Endometrium (tissue), 2 donors: Measurements from ENCODE around the gene DOCK7.
"Not testable (repeated sequence)": the region's sequence is repeated elsewhere in the genome, so short reads cannot be mapped to it uniquely, and the experiment has no call there.

Experiments used
- FAIRE-seq: peaks from 2 replicates; lab custom pipeline; 2012; peaks lifted over from hg19 to GRCh38; lab: Jason Lieb, UNC
- donor health status: control.
- donor health status: control.

Gene DOCK7, protein sequence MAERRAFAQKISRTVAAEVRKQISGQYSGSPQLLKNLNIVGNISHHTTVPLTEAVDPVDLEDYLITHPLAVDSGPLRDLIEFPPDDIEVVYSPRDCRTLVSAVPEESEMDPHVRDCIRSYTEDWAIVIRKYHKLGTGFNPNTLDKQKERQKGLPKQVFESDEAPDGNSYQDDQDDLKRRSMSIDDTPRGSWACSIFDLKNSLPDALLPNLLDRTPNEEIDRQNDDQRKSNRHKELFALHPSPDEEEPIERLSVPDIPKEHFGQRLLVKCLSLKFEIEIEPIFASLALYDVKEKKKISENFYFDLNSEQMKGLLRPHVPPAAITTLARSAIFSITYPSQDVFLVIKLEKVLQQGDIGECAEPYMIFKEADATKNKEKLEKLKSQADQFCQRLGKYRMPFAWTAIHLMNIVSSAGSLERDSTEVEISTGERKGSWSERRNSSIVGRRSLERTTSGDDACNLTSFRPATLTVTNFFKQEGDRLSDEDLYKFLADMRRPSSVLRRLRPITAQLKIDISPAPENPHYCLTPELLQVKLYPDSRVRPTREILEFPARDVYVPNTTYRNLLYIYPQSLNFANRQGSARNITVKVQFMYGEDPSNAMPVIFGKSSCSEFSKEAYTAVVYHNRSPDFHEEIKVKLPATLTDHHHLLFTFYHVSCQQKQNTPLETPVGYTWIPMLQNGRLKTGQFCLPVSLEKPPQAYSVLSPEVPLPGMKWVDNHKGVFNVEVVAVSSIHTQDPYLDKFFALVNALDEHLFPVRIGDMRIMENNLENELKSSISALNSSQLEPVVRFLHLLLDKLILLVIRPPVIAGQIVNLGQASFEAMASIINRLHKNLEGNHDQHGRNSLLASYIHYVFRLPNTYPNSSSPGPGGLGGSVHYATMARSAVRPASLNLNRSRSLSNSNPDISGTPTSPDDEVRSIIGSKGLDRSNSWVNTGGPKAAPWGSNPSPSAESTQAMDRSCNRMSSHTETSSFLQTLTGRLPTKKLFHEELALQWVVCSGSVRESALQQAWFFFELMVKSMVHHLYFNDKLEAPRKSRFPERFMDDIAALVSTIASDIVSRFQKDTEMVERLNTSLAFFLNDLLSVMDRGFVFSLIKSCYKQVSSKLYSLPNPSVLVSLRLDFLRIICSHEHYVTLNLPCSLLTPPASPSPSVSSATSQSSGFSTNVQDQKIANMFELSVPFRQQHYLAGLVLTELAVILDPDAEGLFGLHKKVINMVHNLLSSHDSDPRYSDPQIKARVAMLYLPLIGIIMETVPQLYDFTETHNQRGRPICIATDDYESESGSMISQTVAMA (N-terminal part only)

GRCh38 chr1:62687903-62688686 is at the start of gene DOCK7:
Gene DOCK7 (minus strand): TSS chr1:62688386. CDS start chr1:62688264, 122 bp downstream.
- no peak for FAIRE-seq

DNA sequence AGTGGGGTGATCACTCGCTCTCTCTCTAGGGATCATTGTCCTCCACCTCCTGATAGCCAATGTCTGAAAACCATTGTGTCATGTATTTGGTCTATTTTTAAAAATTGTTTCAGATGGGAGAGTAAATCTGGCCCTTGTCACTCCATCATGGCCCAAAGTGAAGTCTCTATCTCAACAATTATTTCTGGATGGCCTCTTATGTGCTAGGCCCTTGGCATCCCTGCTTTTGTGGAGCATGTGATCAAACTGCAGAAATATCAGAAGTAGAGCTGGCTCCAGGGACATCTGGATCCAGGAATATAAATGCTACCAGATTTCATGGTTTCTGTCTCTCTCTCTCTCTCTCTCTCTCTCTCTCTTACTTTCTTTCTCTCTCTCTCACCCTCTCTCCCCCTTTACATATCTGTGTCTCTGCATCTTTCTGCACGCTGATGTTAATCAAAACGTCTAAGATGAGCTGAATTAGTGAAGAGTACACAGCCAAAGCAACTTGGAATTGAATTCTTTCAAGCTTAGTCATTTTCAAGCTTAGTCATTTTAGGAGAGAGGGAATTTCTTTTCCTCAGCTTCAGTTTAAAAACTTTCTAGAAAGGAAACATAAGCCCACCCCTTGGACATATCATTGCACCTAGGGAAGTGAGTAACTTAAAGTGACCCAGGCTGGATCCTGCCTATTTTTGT is 47.4 kb upstream of the DOCK7 start:
- FAIRE-seq, result no peak

GRCh38 chr1:62732331-62732730 is 44.1 kb upstream of the DOCK7 start:
- no peak for FAIRE-seq

DNA sequence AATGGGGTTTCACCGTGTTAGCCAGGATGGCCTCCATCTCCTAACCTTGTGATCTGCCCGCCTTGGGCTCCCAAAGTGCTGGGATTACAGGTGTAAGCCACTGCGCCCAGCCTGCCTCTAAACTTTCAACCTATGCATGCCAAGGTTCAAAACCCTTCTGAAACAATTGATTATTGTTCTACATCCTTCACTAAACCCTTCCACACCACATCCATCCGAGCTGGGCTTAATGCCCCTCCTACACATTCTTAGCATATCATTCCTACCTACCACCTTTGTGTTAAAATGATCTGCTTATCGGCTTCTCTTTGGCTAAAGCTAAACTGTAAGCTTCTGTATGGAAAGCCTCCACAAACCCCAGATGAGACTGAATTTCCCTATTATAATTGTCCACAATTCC is 40.8 kb upstream of the DOCK7 start:
- FAIRE-seq, result no peak

- FAIRE-seq, result no peak
These were observed 39.6 kb upstream of the DOCK7 start for GRCh38 chr1:62727656-62728407.

GRCh38 chr1:62726011-62726442 is 37.8 kb upstream of the DOCK7 start:
- no peak for FAIRE-seq

- FAIRE-seq, result peak; percentile 74
These were observed 37.1 kb upstream of the DOCK7 start for GRCh38 chr1:62725255-62725654.

DNA sequence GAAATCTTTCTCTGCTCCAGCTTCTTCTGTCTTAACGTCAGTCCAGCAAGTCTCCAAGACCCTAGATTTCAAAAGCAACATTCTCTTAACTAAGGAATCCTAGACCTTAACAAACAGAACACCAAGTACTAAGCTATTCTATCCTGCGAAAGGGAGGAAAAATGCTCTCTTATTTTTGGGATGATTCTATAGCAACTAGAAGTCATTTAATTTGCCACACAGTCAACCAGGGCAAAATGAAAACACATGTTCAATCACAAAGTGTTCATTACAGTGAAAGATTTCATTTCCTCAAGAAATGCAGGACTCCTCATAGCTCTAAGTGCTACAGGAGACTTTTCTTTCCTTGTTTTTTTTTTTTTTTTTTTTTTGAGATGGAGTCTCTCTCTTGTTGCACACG is 36.2 kb upstream of the DOCK7 start:
- FAIRE-seq, result no peak

DNA sequence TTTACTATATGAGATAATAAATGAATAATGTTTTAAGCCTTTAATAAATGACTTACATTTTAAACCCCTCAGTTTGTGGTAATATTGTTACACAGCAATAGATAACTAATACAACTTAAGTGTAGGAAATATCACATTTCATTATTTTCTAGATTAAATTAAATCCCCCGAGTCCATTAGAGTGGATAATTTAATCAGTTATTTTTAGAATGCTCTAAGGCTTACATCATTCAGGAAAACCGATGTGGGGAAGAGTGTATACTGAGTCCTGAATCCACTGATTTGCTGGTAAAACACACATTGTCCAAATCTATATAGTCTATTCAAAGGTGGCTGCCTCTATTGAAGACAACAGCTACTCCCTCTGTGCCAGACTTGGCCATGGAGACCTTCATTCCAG is 35.7 kb upstream of the DOCK7 start:
- FAIRE-seq, result no peak

DNA sequence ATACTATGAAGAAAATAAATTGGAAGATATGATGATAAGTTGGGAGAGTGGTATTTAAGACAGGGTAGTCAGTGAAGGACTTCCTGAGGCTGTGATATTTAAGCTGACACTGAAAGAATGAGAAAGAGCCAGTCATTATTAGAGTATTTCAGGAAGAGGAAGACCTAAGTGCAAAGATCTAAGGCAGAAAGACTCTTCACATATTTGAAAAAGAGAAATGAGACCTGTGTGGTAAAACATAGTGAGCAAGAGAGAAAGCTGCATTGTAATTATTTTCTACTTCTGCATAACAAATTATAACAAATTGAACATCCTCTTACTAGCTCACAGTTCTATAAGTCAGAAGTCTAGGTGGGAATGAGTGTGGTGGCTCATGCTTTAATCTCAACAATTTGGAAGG is 34.6 kb upstream of the DOCK7 start:
- FAIRE-seq, result no peak

DNA sequence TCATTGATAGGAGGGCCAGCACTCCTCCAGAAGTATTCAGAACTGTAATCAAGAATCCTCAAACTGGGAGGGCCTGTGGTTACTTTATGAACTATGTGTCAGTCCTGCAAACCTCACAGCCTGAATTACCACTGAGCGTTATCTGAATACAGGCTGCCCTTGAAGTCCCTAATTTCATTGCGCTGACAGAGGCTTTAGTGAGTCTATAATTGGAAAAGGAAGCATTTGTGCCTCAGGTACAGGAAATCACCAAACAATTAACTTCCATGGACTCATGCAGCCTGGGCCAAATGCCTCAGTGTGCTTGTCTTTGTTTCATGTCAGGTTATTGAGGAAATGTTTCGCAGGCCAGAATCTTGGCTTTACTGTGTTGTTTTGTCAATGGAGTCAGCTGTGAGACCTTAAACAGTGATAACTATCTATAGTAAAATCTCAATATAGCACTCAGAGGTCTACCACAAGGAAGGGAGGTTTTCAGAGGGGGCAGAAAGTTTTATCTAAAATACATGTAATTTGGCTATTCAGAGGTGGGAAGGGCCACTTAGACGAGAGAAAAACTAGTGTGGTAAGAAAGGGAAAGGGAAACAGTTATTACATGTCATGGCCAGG is 32.9 kb upstream of the DOCK7 start:
- no peak for FAIRE-seq

DNA sequence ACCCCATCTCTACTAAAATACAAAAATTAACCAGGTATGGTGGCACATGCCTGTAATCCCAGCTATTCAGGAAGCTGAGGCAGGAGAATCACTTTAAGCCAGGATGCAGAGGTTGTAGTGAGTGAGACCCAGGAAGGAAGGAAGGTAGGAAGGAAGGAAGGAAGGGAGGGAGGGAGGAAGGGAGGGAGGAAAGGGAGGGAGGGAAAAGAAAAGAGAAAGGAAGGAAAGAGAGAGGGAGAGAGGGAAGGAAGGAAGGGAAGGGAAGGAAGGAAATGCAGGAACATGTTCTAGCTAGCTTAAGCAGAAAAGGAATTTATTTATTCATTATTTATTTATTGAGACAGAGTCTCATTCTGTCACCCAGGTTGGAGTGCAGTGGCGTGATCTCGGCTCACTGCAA is 30.2 kb upstream of the DOCK7 start:
- FAIRE-seq, result not testable (repeated sequence)

DNA sequence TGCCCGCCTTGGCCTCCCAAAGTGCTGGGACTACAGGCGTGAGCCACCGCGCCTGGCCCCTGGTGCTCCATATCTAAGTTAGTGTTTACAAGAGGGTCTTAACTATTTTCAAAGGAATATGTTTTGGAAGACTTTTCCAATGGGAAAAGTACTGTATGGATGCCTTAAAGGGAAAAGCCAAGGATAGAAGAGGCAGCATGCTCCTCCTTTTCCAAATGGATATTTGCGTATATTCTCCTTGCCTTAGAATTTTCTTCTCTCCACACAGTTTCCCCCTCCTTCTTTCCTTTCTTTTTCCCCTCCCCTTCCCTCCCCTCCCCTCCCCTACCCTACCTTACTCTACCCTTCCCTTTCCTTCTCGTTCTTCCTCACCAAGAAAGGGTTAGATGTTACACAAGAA is 29.3 kb upstream of the DOCK7 start:
- FAIRE-seq, result no peak

DNA sequence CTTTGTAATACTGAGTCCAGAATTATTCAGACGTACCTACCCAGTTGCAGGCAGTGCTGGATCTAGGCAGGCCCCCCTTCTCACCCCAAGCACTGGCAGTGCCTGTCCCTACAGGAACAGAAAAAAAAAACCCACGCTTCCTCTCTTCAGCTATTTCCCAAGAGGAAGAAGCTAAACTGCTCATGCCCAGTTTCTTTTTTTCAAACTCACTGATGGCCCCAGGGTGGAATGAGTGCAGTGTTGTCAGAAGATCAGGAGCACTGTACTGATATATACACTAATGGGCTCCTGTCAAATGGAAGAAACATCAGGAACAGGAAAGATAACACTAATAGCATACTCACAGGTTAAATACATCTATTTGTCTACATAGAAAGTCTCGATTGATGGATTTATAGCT is 28.2 kb upstream of the DOCK7 start:
- FAIRE-seq, result no peak

DNA sequence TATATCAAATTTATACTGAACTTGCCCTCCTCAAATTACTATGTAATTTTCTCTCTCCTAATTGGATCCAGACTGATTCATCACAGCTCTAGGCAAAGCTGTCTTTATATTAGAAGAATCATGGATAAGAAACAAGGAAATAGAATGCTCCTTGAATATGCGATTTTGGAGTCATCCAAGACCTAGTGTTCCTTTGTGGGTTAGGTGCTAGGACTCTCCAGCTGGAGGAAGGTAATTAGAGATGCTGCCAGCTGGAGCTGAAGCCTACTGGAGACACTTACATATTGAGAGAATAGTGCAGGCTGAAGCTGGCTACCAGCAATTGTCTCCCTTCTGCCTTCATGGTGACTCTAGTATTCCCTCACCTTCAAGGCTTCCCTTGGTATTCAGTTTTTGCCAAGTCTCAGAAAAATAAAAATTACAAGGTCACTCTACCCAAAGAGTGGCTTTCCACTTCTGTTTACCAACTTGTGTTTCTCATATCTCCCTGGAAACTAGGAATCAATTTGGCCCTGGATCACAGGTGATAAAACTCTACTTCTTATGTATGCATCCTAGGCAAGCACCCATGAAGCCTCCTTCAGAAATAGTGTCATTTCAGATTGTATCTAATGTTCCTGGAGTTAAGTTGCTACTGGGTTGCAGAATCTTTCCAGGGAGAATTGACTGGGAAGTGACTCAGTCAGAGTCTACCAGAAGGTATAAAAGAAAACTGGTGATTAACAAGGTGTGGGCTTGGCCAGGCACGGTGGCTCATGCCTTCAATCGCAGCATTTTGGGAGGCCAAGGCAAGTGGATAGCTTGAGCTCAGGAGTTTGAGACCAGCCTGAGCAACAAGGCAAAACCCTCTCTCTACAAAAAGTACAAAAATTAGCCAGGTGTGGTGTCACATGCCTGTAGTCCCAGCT is 24.4 kb upstream of the DOCK7 start:
- no peak for FAIRE-seq

GRCh38 chr1:62707744-62708120 is 19.5 kb upstream of the DOCK7 start:
- FAIRE-seq, result no peak

GRCh38 chr1:62706985-62707743 is 19.0 kb upstream of the DOCK7 start:
- FAIRE-seq, result no peak

DNA sequence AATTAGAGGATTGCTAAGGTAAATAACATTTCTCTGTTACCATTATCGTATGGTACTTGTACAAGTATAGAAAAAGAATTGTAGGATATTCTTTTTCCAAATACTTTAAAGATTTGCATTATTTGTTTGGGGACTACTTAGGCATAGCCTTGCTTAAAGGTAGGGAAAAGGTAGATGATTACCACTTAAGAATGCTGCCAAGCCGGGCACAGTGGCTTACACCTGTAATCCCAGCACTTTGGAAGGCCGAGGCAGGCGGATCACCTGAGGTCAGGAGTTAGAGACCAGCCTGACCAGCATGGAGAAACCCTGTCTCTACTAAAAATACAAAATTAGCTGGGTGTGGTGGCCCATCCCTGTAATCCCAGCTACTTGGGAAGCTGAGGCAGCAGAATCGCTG is 10.0 kb upstream of the DOCK7 start:
- FAIRE-seq, result not testable (repeated sequence)
